Neural cell (in vitro differentiated cells): ENCODE results near the gene DOCK10.

Source experiments
- CTCF ChIP-seq: fragments of 450-650 bp; IDR thresholded peaks from 2 replicates; pipeline ENCODE4 v1.5.1; 2014; ENCODE audit warnings: antibody characterized with exemption, mild to moderate bottlenecking, moderate library complexity; ENCODE audit not compliant: poor library complexity, severe bottlenecking
- EZH2 ChIP-seq: fragments of 200-600, 300-800 bp; shearing (Covaris generic), sonication (generic); IDR thresholded peaks from 2 replicates; pipeline ENCODE4 v1.6.1; 2014; ENCODE audit warnings: antibody characterized with exemption, low read length, borderline replicate concordance, mild to moderate bottlenecking; ENCODE audit not compliant: insufficient read depth, poor library complexity, severe bottlenecking
- POLR2AphosphoS5 ChIP-seq: IDR thresholded peaks from 2 replicates; pipeline ENCODE4 v1.6.1; 2012
- TAF1 ChIP-seq: IDR thresholded peaks from 2 replicates; pipeline ENCODE4 v1.6.1; 2012; ENCODE audit warnings: low read depth

GRCh38 chr2:225017713-225018112 lies 24.6 kb downstream of the DOCK10 start:
- TF ChIP-seq CTCF (no peak), EZH2 (no peak), POLR2AphosphoS5 (no peak), TAF1 (no peak)
